DOHH2 (cell line): Measurements from ENCODE around the gene TCTN1.

ENCODE experiments used
- H3F3A ChIP-seq: fragments of 200-600 bp; sonication (generic), shearing (Covaris generic); 2 replicates; pipeline ENCODE4 v1.6.0; 2016; ENCODE audit warnings: antibody characterized with exemption, mild to moderate bottlenecking; ENCODE audit not compliant: control insufficient read depth, insufficient read depth
- H3K27ac ChIP-seq: fragments of 200-600 bp; sonication (generic); 2 replicates; pipeline ENCODE4 v1.5.1; 2014; ENCODE audit warnings: low read depth, mild to moderate bottlenecking, low read length, moderate library complexity
- H3K27me3 ChIP-seq: fragments of 200-600 bp; sonication (generic); 2 replicates; pipeline ENCODE4 v1.6.1; 2014; ENCODE audit warnings: mild to moderate bottlenecking, low read length, mixed read lengths; ENCODE audit not compliant: control insufficient read depth
- H3K36me3 ChIP-seq: fragments of 200-600 bp; sonication (generic); 2 replicates; pipeline ENCODE4 v1.6.1; 2014; ENCODE audit warnings: mild to moderate bottlenecking, low read length, moderate library complexity, mixed read lengths; ENCODE audit not compliant: control insufficient read depth
- H3K4me1 ChIP-seq: fragments of 200-600 bp; sonication (generic); 2 replicates; pipeline ENCODE4 v1.6.1; 2014; ENCODE audit warnings: mild to moderate bottlenecking, low read length, mixed read lengths; ENCODE audit not compliant: control insufficient read depth
- H3K4me2 ChIP-seq: fragments of 200-600 bp; sonication (generic); 2 replicates; pipeline ENCODE4 v1.6.0; 2014; ENCODE audit warnings: mild to moderate bottlenecking, low read length, moderate library complexity
- H3K4me3 ChIP-seq: fragments of 200-600 bp; sonication (generic); 2 replicates; pipeline ENCODE4 v1.5.1; 2014; ENCODE audit warnings: mild to moderate bottlenecking, low read length, mixed read lengths
- H3K79me2 ChIP-seq: fragments of 200-600 bp; sonication (generic); 2 replicates; pipeline ENCODE4 v1.6.1; 2014; ENCODE audit warnings: mild to moderate bottlenecking, low read length, mixed read lengths; ENCODE audit not compliant: control insufficient read depth
- H3K9me2 ChIP-seq: fragments of 200-600 bp; sonication (generic); replicated peaks from 2 replicates; pipeline ENCODE4 v1.6.1; 2014; ENCODE audit warnings: mild to moderate bottlenecking, low read length, mixed read lengths; ENCODE audit not compliant: control insufficient read depth
- H3K9me3 ChIP-seq: fragments of 200-600 bp; sonication (generic); 2 replicates; pipeline ENCODE4 v1.6.1; 2014; ENCODE audit warnings: antibody characterized with exemption, low read length, mixed read lengths; ENCODE audit not compliant: control insufficient read depth, insufficient read depth
- H4K20me1 ChIP-seq: fragments of 200-600 bp; sonication (generic); 2 replicates; pipeline ENCODE4 v1.6.0; 2014; ENCODE audit warnings: low read depth, mild to moderate bottlenecking, antibody characterized with exemption, low read length, moderate library complexity; ENCODE audit not compliant: control insufficient read depth, insufficient read depth
- CTCF ChIP-seq: fragments of 200-600 bp; sonication (generic); IDR thresholded peaks from one replicate; pipeline ENCODE4 v1.5.1; 2014; ENCODE audit warnings: antibody characterized with exemption, mild to moderate bottlenecking, low read depth, low read length; ENCODE audit not compliant: poor library complexity, severe bottlenecking
- EZH2phosphoT487 ChIP-seq: fragments of 200-600 bp; sonication (generic); IDR thresholded peaks from 2 replicates; pipeline ENCODE4 v1.6.1; 2017; ENCODE audit warnings: borderline replicate concordance, mild to moderate bottlenecking, antibody characterized with exemption, low read length, moderate library complexity, mixed read lengths

The TCTN1 gene

GRCh38 chr12:110688446-110689280, 74.7 kb downstream of the TCTN1 start, which contains the start of gene HVCN1:
Gene HVCN1 (minus strand): TSS chr12:110689115. CDS start chr12:110683245, 5,870 bp downstream.
- peaks cover 47% of the 10 kb centered on the region for H3K79me2 ChIP-seq
- H3K9me2 ChIP-seq = no peaks in the 10 kb centered on the region
- H3K27ac ChIP-seq = peak within 1 kb of the TSS; percentile 93
- no peak for TF ChIP-seq EZH2phosphoT487
- TF ChIP-seq CTCF = no peak
- H3K4me3 ChIP-seq = peak within 1 kb of the TSS; percentile 98
- peaks cover 45% of the 10 kb centered on the region for H3K36me3 ChIP-seq
- H3K4me2 ChIP-seq = peak within 1 kb of the TSS; percentile 100
- peaks cover 16% of the 10 kb centered on the region for H3F3A ChIP-seq
- H3K4me1 ChIP-seq = peaks cover 89% of the 10 kb centered on the region
- H3K9me3 ChIP-seq = no peaks in the 10 kb centered on the region
- H3K27me3 ChIP-seq = no peaks in the 10 kb centered on the region
- H4K20me1 ChIP-seq = 0 out of 2 replicates have a peak, but pooled peaks cover 6% of the 10 kb centered on the region

GRCh38 chr12:110689281-110690126, 75.6 kb downstream of the TCTN1 start:
- peaks cover 43% of the 10 kb centered on the region for H3K79me2 ChIP-seq
- H3K9me3 ChIP-seq = no peaks in the 10 kb centered on the region
- peaks cover 14% of the 10 kb centered on the region for H3F3A ChIP-seq
- peaks cover 94% of the 10 kb centered on the region for H3K4me1 ChIP-seq
- peak overlapping the region; percentile 100 for H3K4me2 ChIP-seq
- no peaks in the 10 kb centered on the region for H3K27me3 ChIP-seq
- peak overlapping the region; percentile 98 for H3K4me3 ChIP-seq
- peak overlapping the region; percentile 93 for H3K27ac ChIP-seq
- peaks cover 41% of the 10 kb centered on the region for H3K36me3 ChIP-seq
- TF ChIP-seq EZH2phosphoT487 (no peak), CTCF (no peak)
- no peaks in the 10 kb centered on the region for H3K9me2 ChIP-seq
- 0 out of 2 replicates have a peak, but pooled peaks cover 6% of the 10 kb centered on the region for H4K20me1 ChIP-seq

GRCh38 chr12:110690127-110690430, 76.2 kb downstream of the TCTN1 start:
- Histone ChIP-seq H3K4me3 (peak overlapping the region; percentile 98), H3K79me2 (peaks cover 38% of the 10 kb centered on the region), H3F3A (peaks cover 16% of the 10 kb centered on the region), H3K9me3 (no peaks in the 10 kb centered on the region), H3K9me2 (no peaks in the 10 kb centered on the region), H3K36me3 (peaks cover 36% of the 10 kb centered on the region), H3K27me3 (no peaks in the 10 kb centered on the region), H3K4me2 (peak overlapping the region; percentile 100), H4K20me1 (0 out of 2 replicates have a peak, but pooled peaks cover 6% of the 10 kb centered on the region), H3K27ac (peak overlapping the region; percentile 93), H3K4me1 (peaks cover 92% of the 10 kb centered on the region)
- TF ChIP-seq CTCF (no peak), EZH2phosphoT487 (no peak)
